ENCODE results near the gene GRWD1.

The GRWD1 gene

DNA sequence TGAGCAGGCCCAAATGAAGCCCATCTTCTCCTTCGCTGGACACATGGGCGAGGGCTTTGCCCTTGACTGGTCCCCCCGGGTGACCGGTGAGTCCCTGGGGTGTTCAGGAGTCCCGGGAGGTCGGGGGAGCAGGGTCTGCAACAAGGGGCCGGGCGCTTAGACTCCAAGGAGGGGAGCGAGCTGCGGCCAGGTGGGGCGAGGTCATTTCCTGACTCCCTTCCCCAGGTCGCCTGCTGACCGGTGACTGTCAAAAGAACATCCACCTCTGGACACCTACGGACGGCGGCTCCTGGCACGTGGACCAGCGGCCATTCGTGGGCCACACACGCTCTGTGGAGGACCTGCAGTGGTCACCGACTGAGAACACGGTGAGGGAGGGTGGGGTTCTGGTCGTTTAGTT is 4.7 kb downstream of the GRWD1 start:
- TF ChIP-seq, protein P1, sequence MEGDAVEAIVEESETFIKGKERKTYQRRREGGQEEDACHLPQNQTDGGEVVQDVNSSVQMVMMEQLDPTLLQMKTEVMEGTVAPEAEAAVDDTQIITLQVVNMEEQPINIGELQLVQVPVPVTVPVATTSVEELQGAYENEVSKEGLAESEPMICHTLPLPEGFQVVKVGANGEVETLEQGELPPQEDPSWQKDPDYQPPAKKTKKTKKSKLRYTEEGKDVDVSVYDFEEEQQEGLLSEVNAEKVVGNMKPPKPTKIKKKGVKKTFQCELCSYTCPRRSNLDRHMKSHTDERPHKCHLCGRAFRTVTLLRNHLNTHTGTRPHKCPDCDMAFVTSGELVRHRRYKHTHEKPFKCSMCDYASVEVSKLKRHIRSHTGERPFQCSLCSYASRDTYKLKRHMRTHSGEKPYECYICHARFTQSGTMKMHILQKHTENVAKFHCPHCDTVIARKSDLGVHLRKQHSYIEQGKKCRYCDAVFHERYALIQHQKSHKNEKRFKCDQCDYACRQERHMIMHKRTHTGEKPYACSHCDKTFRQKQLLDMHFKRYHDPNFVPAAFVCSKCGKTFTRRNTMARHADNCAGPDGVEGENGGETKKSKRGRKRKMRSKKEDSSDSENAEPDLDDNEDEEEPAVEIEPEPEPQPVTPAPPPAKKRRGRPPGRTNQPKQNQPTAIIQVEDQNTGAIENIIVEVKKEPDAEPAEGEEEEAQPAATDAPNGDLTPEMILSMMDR (IDR thresholded peaks at IDR 0.05; ENCODE audit: insufficient read depth, low read length, poor library complexity, severe bottlenecking), result no peak
- Histone ChIP-seq H3K27me3 (replicated peaks; ENCODE audit: control insufficient read depth, insufficient read depth, low read length) (no peaks in the 10 kb centered on the region), H3K36me3 (ENCODE audit: control insufficient read depth, insufficient read depth, low read length) (peaks cover 22% of the 10 kb centered on the region), H3K4me3 (replicated peaks; ENCODE audit: low read depth, low read length) (no peak overlapping the region)
- DNase-seq (ENCODE audit: extremely low read depth, insufficient read length), result no peak

DNA sequence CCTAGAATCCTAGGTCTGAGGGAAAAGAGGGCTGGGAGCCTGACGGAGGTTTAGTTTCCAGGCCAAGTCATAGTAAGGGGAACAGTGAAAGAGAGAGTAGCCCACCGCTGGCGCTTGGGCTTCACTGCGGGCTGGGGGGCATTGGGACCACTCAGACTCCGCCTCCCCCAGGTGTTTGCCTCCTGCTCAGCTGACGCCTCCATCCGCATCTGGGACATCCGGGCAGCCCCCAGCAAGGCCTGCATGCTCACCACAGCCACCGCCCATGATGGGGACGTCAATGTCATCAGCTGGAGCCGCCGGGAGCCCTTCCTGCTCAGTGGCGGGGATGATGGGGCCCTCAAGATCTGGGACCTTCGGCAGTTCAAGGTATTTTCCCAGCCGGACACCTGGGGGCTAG is 5.1 kb downstream of the GRWD1 start:
- H3K4me3 ChIP-seq (replicated peaks; ENCODE audit: low read depth, low read length), result no peak overlapping the region
- peaks cover 22% of the 10 kb centered on the region for H3K36me3 ChIP-seq (ENCODE audit: control insufficient read depth, insufficient read depth, low read length)
- no peaks in the 10 kb centered on the region for H3K27me3 ChIP-seq (replicated peaks; ENCODE audit: control insufficient read depth, insufficient read depth, low read length)
- TF ChIP-seq, protein P1 (IDR thresholded peaks at IDR 0.05; ENCODE audit: insufficient read depth, low read length, poor library complexity, severe bottlenecking), result no peak
- DNase-seq (ENCODE audit: extremely low read depth, insufficient read length), result no peak

DNA sequence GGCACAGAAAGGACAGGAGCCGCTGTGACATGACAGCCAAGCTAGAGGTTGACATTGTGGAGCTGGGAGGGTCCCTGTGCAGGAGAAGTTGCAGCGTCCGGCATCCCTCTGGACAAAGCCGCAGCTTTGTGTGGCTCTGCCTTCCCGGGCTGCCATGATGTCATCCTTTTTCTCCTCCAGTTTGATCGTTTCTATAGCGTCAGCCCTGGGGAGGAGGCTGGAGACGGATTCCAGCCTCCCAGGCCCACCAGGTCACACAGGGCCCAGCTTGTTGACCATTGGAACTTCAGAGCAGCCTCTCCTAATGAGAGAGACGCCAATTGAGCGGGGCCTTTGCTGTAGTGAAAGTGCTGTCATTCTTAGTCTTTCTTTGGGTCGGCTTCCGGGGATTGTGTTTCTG is 5.8 kb downstream of the GRWD1 start:
- TF ChIP-seq, protein P1 (IDR thresholded peaks at IDR 0.05; ENCODE audit: insufficient read depth, low read length, poor library complexity, severe bottlenecking), result no peak
- DNase-seq (ENCODE audit: extremely low read depth, insufficient read length), result no peak
- Histone ChIP-seq H3K36me3 (ENCODE audit: control insufficient read depth, insufficient read depth, low read length) (peaks cover 28% of the 10 kb centered on the region), H3K4me3 (replicated peaks; ENCODE audit: low read depth, low read length) (no peak overlapping the region), H3K27me3 (replicated peaks; ENCODE audit: control insufficient read depth, insufficient read depth, low read length) (no peaks in the 10 kb centered on the region)

DNA sequence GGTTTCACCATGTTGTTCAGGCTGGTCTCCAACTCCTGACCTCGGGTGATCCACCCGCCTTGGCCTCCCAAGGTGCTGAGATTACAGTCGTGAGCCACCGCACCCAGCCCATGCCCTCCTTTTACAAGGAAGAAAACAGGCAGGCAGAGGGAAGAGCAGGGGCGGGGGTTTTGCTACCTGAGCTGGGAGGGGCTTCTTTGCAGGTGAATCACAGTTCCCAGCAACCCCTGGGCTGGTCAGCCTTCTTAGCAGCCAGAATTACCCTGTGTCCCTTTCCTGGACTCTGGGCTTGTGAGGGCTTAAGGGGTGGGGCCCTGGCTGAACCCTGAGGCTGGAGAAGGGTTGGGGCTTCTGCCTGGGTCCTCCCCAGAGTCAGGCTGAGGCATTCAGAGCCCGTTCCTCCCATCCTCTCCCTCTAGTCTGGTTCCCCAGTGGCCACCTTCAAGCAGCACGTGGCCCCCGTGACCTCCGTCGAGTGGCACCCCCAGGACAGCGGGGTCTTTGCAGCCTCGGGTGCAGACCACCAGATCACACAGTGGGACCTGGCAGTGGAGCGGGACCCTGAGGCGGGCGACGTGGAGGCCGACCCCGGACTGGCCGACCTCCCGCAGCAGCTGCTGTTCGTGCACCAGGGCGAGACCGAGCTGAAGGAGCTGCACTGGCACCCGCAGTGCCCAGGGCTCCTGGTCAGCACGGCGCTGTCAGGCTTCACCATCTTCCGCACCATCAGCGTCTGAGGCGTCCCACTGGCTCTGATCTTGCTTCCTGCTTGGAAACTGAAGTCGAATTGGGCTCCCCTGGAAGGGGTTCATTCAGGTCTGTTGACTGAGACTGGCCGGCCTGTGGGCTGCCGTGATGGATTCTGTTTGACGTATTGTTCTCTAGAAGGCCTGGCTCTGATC is 6.8 kb downstream of the GRWD1 start:
- TF ChIP-seq, protein P1 (IDR thresholded peaks at IDR 0.05; ENCODE audit: insufficient read depth, low read length, poor library complexity, severe bottlenecking), result no peak
- no peaks in the 10 kb centered on the region for H3K27me3 ChIP-seq (replicated peaks; ENCODE audit: control insufficient read depth, insufficient read depth, low read length)
- no peak for DNase-seq (ENCODE audit: extremely low read depth, insufficient read length)
- H3K4me3 ChIP-seq (replicated peaks; ENCODE audit: low read depth, low read length), result no peak overlapping the region
- H3K36me3 ChIP-seq (ENCODE audit: control insufficient read depth, insufficient read depth, low read length), result peaks cover 31% of the 10 kb centered on the region

DNA sequence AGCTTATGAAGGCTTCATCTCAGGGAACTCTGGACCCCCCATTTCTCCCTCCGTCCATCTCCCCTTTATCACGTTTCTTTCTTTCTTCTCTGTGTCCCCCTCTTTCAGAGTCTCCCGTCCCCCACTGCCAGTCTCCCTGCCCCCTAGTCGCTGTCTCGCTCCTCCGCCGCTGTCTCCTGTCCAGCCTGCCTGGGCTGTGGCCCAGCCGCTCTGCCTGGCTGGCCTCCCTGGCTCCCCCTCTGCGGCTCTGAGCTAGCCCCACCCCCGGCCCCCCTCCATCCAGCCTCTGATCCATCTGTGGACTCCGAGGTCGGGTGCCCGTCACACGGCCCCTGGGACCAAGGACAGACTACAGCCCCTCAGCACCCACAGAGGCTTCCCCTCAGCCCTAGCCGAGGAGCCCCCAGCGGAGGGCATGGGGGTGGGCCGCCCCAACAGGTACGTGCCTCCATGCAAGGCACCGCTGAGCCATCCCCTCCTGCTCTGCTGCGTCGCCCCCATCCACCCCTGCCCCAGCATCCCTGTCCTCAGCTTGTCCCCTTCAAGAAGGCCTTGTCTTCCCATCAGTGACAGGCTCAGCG is 8.5 kb downstream of the GRWD1 start:
- no peak for DNase-seq (ENCODE audit: extremely low read depth, insufficient read length)
- TF ChIP-seq, protein P1 (IDR thresholded peaks at IDR 0.05; ENCODE audit: insufficient read depth, low read length, poor library complexity, severe bottlenecking), result no peak
- H3K27me3 ChIP-seq (replicated peaks; ENCODE audit: control insufficient read depth, insufficient read depth, low read length), result no peaks in the 10 kb centered on the region
- peaks cover 31% of the 10 kb centered on the region for H3K36me3 ChIP-seq (ENCODE audit: control insufficient read depth, insufficient read depth, low read length)
- no peak overlapping the region for H3K4me3 ChIP-seq (replicated peaks; ENCODE audit: low read depth, low read length)

Data from GM06990 (cell line).